HG03469 (cell line): ENCODE results near the gene ZCCHC18.
"Not testable (repeated sequence)": the region's sequence is repeated elsewhere in the genome, so short reads cannot be mapped to it uniquely, and the experiment has no call there.

Experiments
- ATAC-seq: cut with Tn5 transposase; IDR thresholded peaks from one replicate; pipeline ENCODE4 v1.9.1; 2021; ENCODE audit warnings: mild to moderate bottlenecking, moderate library complexity, moderate number of reproducible peaks; ENCODE audit not compliant: unreplicated experiment

ZCCHC18 gene

GRCh38 chrX:104112326-104112951 lies at the start of gene ZCCHC18:
Gene ZCCHC18, plus strand, starts transcription at chrX:104112523. Its CDS starts 1,589 bp downstream, at chrX:104114112.
- ATAC-seq = peak; percentile 40

- ATAC-seq = not testable (repeated sequence)
These were observed 49.7 kb upstream of the ZCCHC18 start for GRCh38 chrX:104062636-104063035.

GRCh38 chrX:104075778-104076445 lies 36.4 kb upstream of the ZCCHC18 start, which contains the start of gene TMSB15C:
Gene TMSB15C, minus strand, starts transcription at chrX:104076236.
- ATAC-seq = peak; percentile 96

GRCh38 chrX:104077854-104078253 lies 34.5 kb upstream of the ZCCHC18 start:
- not testable (repeated sequence) for ATAC-seq

- no peak for ATAC-seq
These were observed 28.3 kb upstream of the ZCCHC18 start for GRCh38 chrX:104084063-104084462.

GRCh38 chrX:104084534-104085277 lies 27.6 kb upstream of the ZCCHC18 start:
- no peak for ATAC-seq

GRCh38 chrX:104085477-104085876 lies 26.8 kb upstream of the ZCCHC18 start:
- ATAC-seq = no peak

- no peak for ATAC-seq
These were observed 26.4 kb upstream of the ZCCHC18 start for GRCh38 chrX:104085919-104086318.

- peak; percentile 50 for ATAC-seq
These were observed 14.0 kb upstream of the ZCCHC18 start for GRCh38 chrX:104098151-104098808.

GRCh38 chrX:104098919-104099318 lies 13.4 kb upstream of the ZCCHC18 start:
- no peak for ATAC-seq

GRCh38 chrX:104104676-104105075 lies 7.6 kb upstream of the ZCCHC18 start:
- no peak for ATAC-seq

- ATAC-seq = no peak
These were observed 6.7 kb upstream of the ZCCHC18 start for GRCh38 chrX:104105330-104106262.

GRCh38 chrX:104108955-104109354 lies 3.4 kb upstream of the ZCCHC18 start:
- no peak for ATAC-seq

GRCh38 chrX:104110491-104111240 lies 1.7 kb upstream of the ZCCHC18 start:
- ATAC-seq = peak; percentile 58

- ATAC-seq = peak; percentile 37
These were observed 1.1 kb downstream of the ZCCHC18 start for GRCh38 chrX:104113222-104113965.

GRCh38 chrX:104117759-104118158 lies 5.4 kb downstream of the ZCCHC18 start:
- no peak for ATAC-seq

- ATAC-seq = no peak
These were observed 6.4 kb downstream of the ZCCHC18 start for GRCh38 chrX:104118765-104119164.

GRCh38 chrX:104122829-104123228 lies 10.5 kb downstream of the ZCCHC18 start:
- ATAC-seq = peak; percentile 60

- ATAC-seq = no peak
These were observed 14.5 kb downstream of the ZCCHC18 start for GRCh38 chrX:104126856-104127255.
